Esophagus (tissue), 2 donors: ENCODE measurements around the gene MAP1B. TPM values are rescaled to one million over a fixed set of nuclear protein-coding genes. Genes with fewer than 3 reads are reported as not detected.

Source experiments
- H3K27ac ChIP-seq, 2 donors: one replicate each; pipeline ENCODE4 v1.5.1; 2013; ENCODE audit warnings: low read depth in 2 of 2, mild to moderate bottlenecking in 2 of 2, inconsistent platforms in 1 of 2, low read length in 1 of 2, moderate library complexity in 1 of 2
- H3K27me3 ChIP-seq, 2 donors: one replicate each; pipeline ENCODE4 v1.6.1; 2013; ENCODE audit warnings: low read length in 2 of 2, control low read depth in 1 of 2, mild to moderate bottlenecking in 1 of 2; ENCODE audit not compliant: insufficient read depth in 2 of 2, control insufficient read depth in 1 of 2
- H3K36me3 ChIP-seq, 2 donors: one replicate each; pipeline ENCODE4 v1.6.1; 2013; ENCODE audit warnings: low read length in 1 of 2; ENCODE audit not compliant: control insufficient read depth in 2 of 2, insufficient read depth in 2 of 2
- H3K4me1 ChIP-seq, 2 donors: one replicate each; pipeline ENCODE4 v1.6.1; 2013; ENCODE audit warnings: low read length in 1 of 2; ENCODE audit not compliant: control insufficient read depth in 2 of 2, insufficient read depth in 2 of 2
- H3K4me3 ChIP-seq, 2 donors: one replicate each; pipeline ENCODE4 v1.5.1; 2013; ENCODE audit warnings: low read length in 2 of 2, mild to moderate bottlenecking in 2 of 2, low read depth in 1 of 2, moderate library complexity in 1 of 2
- H3K9me3 ChIP-seq, 2 donors: one replicate each; pipeline ENCODE4 v1.6.1; 2013; ENCODE audit warnings: mild to moderate bottlenecking in 2 of 2, low read depth in 1 of 2, low read length in 1 of 2, moderate library complexity in 1 of 2; ENCODE audit not compliant: control insufficient read depth in 2 of 2, insufficient read depth in 1 of 2
- WGBS, 2 donors: extraction: QIAGEN DNeasy Blood & Tissue Kit; methylation state at CpG; one replicate each; pipeline ENCODE4 v1.1.7; 2013; 5-methylcytosine and 5-hydroxymethylcytosine counted together
- polyA plus RNA-seq, 2 donors: library from polyadenylated mRNA; stranded (reverse); fragments of 200-250 nt; gene quantifications; one replicate each; pipeline ENCODE4 v1.2.3, GENCODE V29; 2013
- donor health status: healthy with polysubstance abuse.
- donor health status: Bipolar disorder and iron deficiency.

Gene MAP1B
- polyA plus RNA-seq, 2 donors = 1.8 to 2.5 TPM

DNA sequence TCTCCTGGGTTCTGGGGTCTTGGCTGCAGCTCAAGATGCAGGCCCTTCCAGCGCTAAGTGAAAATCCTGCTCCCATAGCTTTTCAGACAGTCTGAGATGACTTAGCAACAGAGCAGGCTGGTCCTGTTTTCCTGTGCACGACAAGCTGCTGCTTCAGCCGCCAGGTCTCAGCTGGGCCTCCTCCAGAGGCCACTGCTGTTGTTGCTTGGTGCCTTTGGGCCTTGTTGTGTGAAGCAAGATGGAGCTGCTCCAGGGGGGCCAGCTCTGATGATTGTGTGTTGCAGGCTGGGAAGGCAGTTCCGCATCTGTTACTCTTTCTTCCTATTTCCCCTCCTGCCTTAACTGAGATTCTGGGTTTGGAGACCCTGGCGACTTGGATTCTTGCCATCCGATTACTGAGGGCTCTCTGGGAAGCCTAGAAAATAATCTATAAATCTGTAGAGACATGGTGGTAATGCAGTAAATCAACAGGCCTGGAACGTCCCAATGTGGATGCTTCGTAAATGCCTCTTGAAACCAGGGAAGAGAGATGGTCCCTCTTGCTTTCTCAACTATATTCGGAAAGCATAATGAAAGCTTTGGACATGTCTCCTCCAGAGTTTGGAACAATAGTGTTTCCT is 3.2 kb downstream of the MAP1B start:
- Histone ChIP-seq H3K4me1 (peaks cover 7 to 9% of the 10 kb centered on the region in 2 donors), H3K27ac (no peak overlapping the region), H3K27me3 (peaks cover 5 to 14% of the 10 kb centered on the region in 2 donors), H3K9me3 (no peaks in the 10 kb centered on the region), H3K36me3 (no peaks in the 10 kb centered on the region), H3K4me3 (no peak overlapping the region)
- 80 to 85% methylated on average over 9 of the region's 9 CpGs for WGBS, 2 donors

DNA sequence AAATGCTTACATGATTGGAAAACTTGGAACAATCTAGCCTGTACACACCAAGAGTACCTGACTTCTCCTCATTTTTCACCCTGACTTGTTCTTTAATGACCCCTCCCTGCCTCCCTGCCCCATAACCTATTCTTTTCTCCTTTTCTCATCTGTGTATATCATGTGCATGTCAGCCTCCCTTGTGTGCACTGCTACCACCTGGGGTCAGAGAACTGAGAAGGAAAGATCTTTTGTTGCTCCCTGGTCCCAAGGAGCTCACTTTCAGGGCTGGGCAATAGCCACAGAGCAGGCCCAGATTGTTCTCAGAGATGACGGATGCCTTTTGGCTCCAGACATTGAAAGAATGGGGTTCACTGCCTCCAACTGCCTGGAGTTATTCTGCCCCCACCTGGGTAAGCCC is 5.1 kb downstream of the MAP1B start:
- Histone ChIP-seq H3K27me3 (peaks cover 5 to 10% of the 10 kb centered on the region in 2 donors), H3K4me1 (peaks cover 5 to 7% of the 10 kb centered on the region in 2 donors), H3K4me3 (no peak overlapping the region), H3K36me3 (no peaks in the 10 kb centered on the region), H3K9me3 (no peaks in the 10 kb centered on the region), H3K27ac (no peak overlapping the region)
- 79 to 84% methylated on average over 1 of the region's 1 CpG for WGBS, 2 donors

DNA sequence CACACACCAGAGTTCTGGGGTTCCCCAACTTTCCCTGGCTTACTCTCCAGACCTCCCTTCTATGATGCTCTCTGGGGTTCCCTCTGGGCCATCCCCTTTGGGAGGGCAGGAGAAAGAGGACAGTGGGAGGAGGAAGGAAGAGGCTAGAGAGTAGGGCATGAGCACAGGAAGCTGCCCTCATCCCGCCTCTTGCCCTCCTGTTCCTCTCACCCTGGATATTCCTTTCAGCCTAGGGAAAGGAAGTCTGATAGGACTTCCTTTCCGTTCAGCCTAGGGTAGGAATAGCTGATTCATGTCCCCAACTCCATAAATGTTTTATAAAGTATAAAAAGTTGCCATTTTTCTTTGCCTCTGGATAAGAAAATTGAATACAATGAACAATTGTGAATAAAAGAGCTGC is 7.4 kb downstream of the MAP1B start:
- Histone ChIP-seq H3K4me1 (no peaks in the 10 kb centered on the region), H3K27ac (no peak overlapping the region), H3K9me3 (no peaks in the 10 kb centered on the region), H3K4me3 (no peak overlapping the region), H3K36me3 (no peaks in the 10 kb centered on the region), H3K27me3 (peaks cover 2 to 5% of the 10 kb centered on the region in 2 donors)
- 81 to 82% methylated on average over 2 of the region's 2 CpGs for whole genome bisulfite sequencing, 2 donors

DNA sequence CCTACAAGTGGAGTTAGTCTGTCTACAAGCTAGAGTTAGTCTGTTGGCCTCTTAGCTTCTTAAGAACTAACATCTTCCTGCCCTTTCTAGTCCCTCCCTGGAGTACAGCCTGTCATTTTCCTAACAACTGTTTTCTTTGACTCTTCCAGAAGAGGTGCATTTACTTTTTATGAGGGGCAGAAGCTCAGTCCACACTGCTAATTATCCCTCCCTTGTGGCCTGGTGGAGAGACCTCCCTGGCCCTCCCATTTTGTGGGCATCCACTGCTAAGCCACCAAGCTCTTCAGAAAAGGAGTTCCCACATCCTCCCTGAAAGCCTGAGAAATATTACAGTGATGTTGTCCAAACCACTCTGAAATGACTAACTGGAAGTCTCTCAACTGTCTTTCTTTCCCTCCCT is 8.0 kb downstream of the MAP1B start:
- H3K4me1 ChIP-seq = no peaks in the 10 kb centered on the region
- H3K4me3 ChIP-seq = no peak overlapping the region

DNA sequence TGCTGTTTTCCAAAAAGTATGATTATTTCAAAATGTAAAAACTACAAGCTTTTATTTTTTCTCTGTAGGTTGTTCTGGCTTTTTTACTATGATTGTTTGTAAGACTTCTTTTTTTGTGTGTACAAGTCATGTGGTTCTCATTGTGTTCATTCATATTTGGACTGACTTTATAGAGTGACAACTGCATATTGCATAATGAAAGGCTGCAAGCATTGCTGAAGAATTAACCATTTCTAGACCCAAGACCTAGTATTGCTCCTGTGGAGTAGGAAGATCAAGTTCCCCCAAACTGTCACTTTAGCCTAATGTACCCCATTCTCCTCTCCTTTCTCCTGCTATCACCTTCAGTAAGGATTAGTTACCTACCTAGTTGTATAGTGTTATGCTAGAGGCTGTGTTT is 10.0 kb downstream of the MAP1B start:
- H3K36me3 ChIP-seq = no peaks in the 10 kb centered on the region
- no peaks in the 10 kb centered on the region for H3K9me3 ChIP-seq
- peaks cover 0 to 2% of the 10 kb centered on the region in 2 donors for H3K4me1 ChIP-seq
- H3K27me3 ChIP-seq = no peaks in the 10 kb centered on the region
- no peak overlapping the region for H3K27ac ChIP-seq
- H3K4me3 ChIP-seq = no peak overlapping the region

More for the DNA sequence above, 8.0 kb downstream of the MAP1B start:
- Histone ChIP-seq H3K36me3 (no peaks in the 10 kb centered on the region), H3K9me3 (no peaks in the 10 kb centered on the region), H3K27me3 (no peaks in the 10 kb centered on the region), H3K27ac (no peak overlapping the region)

DNA sequence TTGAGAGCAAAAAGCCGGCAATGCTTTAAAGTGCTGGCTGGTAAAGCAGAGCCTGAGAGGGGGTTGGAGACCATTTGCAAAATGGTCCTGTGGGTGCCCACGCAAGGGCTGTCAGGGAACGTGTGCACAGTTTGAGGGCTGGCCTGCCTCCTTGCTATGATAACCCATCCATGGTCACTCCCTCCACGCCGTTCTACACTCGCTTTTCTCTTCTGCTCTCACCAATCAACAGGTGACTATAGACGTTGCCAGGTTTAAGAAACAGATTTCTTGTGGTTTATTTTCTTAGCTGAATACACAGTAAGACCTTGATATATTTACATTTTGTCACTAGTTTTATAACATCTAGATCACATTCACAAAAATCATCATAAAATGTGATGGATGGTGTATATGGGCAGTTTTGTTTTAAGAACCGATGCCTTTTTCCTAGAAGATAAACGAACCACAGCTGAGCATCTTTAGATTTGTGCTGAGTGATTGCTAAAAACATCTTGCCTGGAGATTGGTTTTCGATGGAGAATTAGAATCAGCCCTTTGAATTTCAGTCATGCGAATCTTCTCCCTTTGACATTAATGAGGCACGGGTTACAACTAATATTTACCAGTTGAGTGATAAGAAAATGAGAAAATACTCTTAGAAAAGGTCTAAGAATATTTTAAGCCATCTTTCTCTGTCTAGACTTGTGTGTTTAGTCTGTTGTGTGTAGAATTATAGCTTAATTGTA is 13.9 kb downstream of the MAP1B start:
- WGBS, 2 donors = 52% methylated on average over 12 of the region's 12 CpGs
- Histone ChIP-seq H3K27ac (no peak overlapping the region), H3K9me3 (no peaks in the 10 kb centered on the region), H3K4me3 (no peak overlapping the region), H3K4me1 (peaks cover 2 to 5% of the 10 kb centered on the region in 2 donors), H3K36me3 (no peaks in the 10 kb centered on the region), H3K27me3 (no peaks in the 10 kb centered on the region)

DNA sequence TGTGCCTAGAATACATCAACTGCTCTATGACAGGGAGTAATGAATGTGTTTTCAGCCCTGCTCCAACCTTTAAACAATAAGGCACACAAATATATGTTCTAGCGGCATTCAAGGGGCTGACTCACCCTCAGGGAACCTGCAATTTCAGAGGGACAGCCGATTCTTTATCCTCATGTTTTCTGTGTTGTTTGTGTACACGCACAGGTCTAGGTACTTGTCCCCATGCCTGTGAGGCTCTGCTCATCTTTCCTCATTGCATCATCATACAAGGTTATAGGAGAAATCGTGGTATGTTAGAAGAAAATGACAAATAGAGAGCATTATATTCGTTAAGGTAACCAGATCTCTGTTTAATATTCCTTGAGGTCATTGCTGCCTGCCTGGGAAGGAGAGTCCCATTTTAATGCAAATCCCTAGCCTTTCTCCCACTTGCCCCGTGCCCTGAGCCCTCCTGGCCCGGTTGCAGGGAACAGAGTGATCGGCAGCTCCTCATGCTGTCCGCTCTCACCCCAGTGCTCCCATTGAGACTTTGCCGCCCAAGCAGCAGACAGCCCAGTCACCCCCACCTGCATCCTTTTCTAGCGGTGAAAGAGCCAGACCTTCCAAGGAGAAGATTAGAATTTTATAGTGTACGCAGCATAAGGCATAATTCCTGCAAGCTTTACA is 14.6 kb downstream of the MAP1B start:
- WGBS, 2 donors = 65 to 66% methylated on average over 12 of the region's 12 CpGs
- no peaks in the 10 kb centered on the region for H3K27me3 ChIP-seq
- no peak overlapping the region for H3K4me3 ChIP-seq
- no peaks in the 10 kb centered on the region for H3K9me3 ChIP-seq
- no peak overlapping the region for H3K27ac ChIP-seq
- H3K36me3 ChIP-seq = no peaks in the 10 kb centered on the region
- peaks cover 2 to 5% of the 10 kb centered on the region in 2 donors for H3K4me1 ChIP-seq

DNA sequence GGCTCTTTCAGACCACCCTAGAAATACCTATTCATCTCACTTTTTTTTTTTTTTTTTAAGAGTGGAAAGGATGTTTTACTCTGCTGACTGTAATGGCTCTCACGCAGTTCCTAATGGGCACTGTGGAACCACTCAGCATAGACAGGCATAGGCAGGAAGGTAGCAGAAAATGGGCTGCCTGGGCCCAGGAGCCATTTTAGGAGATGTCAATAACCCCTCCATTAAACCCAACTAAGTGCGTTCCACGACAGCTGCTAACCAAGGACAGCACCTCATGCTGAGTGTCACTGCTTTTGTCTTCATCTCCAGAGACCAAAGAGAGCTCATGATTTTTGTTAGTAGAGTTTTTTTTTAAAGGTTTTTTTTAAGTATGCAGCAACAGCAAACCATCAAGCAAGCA is 15.3 kb downstream of the MAP1B start:
- no peak overlapping the region for H3K4me3 ChIP-seq
- WGBS, 2 donors = 80 to 92% methylated on average over 3 of the region's 3 CpGs
- H3K27me3 ChIP-seq = no peaks in the 10 kb centered on the region
- peaks cover 2 to 5% of the 10 kb centered on the region in 2 donors for H3K4me1 ChIP-seq
- no peaks in the 10 kb centered on the region for H3K36me3 ChIP-seq
- no peaks in the 10 kb centered on the region for H3K9me3 ChIP-seq
- H3K27ac ChIP-seq = no peak overlapping the region

DNA sequence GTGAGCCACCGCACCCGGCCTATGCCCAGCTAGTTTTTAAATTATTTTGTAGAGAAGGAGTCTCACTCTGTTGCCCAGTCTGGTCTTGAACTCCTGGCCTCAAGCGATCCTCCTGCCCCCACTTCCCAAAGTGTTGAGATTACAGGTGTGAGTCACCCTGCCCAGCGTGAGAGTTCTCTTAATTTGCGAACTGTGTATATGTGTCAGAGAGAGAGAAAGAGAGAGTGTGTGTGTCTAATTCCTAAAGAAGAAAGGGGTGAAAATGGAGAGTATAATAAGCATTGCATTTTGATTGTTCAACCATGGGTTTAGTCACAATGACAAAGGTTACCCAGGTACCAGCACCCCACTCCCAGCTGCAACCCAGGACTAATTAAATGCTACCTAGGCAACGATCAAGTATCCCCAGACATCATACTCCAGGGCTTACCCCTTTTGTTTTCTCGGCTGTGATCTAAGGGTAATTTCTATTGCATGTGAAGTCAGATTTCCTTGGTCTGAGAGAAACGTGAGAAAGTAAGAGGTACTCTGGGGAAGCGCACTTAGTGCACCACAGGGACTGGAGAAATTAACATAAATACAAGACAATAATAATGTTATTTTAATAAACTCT is 16.6 kb downstream of the MAP1B start:
- H3K4me3 ChIP-seq = no peak overlapping the region
- no peaks in the 10 kb centered on the region for H3K9me3 ChIP-seq
- 87 to 91% methylated on average over 9 of the region's 9 CpGs for WGBS, 2 donors
- H3K27ac ChIP-seq = no peak overlapping the region
- no peaks in the 10 kb centered on the region for H3K36me3 ChIP-seq
- H3K4me1 ChIP-seq = peaks cover 2 to 5% of the 10 kb centered on the region in 2 donors
- no peaks in the 10 kb centered on the region for H3K27me3 ChIP-seq
